SJCRH30 (cell line): Measurements from ENCODE around the gene NEK4. TPM values are rescaled to one million over a fixed set of nuclear protein-coding genes. Genes with fewer than 3 reads are reported as not detected.
A peak's percentile ranks its signal among the peaks of the same experiment; 100 is the strongest.

ENCODE experiments used
- DNase-seq, 2 experiments: peaks; one replicate each; pipeline ENCODE4 v3.0.0-alpha.2; 2015 to 2020
- H3K27ac ChIP-seq: fragments of 250-450 bp; sonication (Bioruptor Pico); 2 replicates; pipeline ENCODE4 v1.5.1; 2020; ENCODE audit warnings: mild to moderate bottlenecking, moderate library complexity
- H3K27me3 ChIP-seq: fragments of 250-450 bp; sonication (Bioruptor Pico); 2 replicates; pipeline ENCODE4 v1.5.1; 2020; ENCODE audit warnings: mild to moderate bottlenecking, moderate library complexity
- H3K36me3 ChIP-seq: fragments of 250-450 bp; sonication (Bioruptor Pico); 2 replicates; pipeline ENCODE4 v1.5.1; 2020; ENCODE audit warnings: mild to moderate bottlenecking, moderate library complexity
- H3K4me1 ChIP-seq: fragments of 250-450 bp; sonication (Bioruptor Pico); 2 replicates; pipeline ENCODE4 v1.5.1; 2020; ENCODE audit warnings: mild to moderate bottlenecking, moderate library complexity
- H3K4me3 ChIP-seq: fragments of 250-450 bp; sonication (Bioruptor Pico); 2 replicates; pipeline ENCODE4 v1.5.1; 2020; ENCODE audit warnings: mild to moderate bottlenecking, moderate library complexity
- H3K9me3 ChIP-seq: fragments of 250-450 bp; sonication (Bioruptor Pico); replicated peaks from 2 replicates; pipeline ENCODE4 v1.5.1; 2020; ENCODE audit warnings: mild to moderate bottlenecking, moderate library complexity
- total RNA-seq: library from RNA; depleted of rRNA; stranded (reverse); fragments of >200 nt; shearing (Covaris generic); gene quantifications from 2 replicates; pipeline ENCODE4 v1.2.3, GENCODE V29; 2014

NEK4 gene
- total RNA-seq, 1 experiment from 2014 or later = 23.3 TPM

- H3K4me1 ChIP-seq = no peaks in the 10 kb centered on the region
- H3K36me3 ChIP-seq = peaks cover 82% of the 10 kb centered on the region
- H3K27me3 ChIP-seq = no peaks in the 10 kb centered on the region
- no peak overlapping the region for H3K27ac ChIP-seq
- H3K9me3 ChIP-seq = no peaks in the 10 kb centered on the region
- DNase-seq = no peak
- H3K4me3 ChIP-seq = no peak overlapping the region
Measured at GRCh38 chr3:52694528-52695189, 76.1 kb downstream of the NEK4 start.

- H3K36me3 ChIP-seq = peaks cover 98% of the 10 kb centered on the region
- no peak overlapping the region for H3K27ac ChIP-seq
- no peak for DNase-seq
Measured at GRCh38 chr3:52693071-52693470, 77.7 kb downstream of the NEK4 start.

DNA sequence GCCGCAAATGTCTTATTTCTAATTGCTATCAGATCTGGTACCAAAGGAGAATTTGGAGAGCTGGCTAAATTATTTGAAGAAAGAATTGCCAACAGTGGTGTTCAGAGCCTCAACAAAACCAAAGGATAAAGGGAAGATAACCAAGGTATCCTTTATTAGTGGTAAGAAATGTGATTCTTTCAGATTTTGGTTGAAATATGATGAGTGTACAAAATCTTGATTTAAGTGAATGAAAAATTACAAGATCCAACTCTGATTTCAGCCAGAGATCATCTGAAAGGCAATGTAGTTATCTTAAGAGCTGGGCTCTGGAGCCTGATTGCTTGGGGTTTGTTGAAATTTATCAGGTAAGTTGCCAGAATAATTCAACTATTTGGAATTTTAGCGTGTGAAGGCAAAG, 80.2 kb downstream of the NEK4 start:
- Histone ChIP-seq H3K9me3 (no peaks in the 10 kb centered on the region), H3K36me3 (peaks cover 91% of the 10 kb centered on the region), H3K4me1 (no peaks in the 10 kb centered on the region), H3K27ac (no peak overlapping the region), H3K4me3 (no peak overlapping the region), H3K27me3 (no peaks in the 10 kb centered on the region)
- no peak for DNase-seq

More at GRCh38 chr3:52693071-52693470, 77.7 kb downstream of the NEK4 start:
- H3K4me1 ChIP-seq = no peaks in the 10 kb centered on the region
- H3K9me3 ChIP-seq = no peaks in the 10 kb centered on the region
- no peaks in the 10 kb centered on the region for H3K27me3 ChIP-seq
- H3K4me3 ChIP-seq = no peak overlapping the region

DNA sequence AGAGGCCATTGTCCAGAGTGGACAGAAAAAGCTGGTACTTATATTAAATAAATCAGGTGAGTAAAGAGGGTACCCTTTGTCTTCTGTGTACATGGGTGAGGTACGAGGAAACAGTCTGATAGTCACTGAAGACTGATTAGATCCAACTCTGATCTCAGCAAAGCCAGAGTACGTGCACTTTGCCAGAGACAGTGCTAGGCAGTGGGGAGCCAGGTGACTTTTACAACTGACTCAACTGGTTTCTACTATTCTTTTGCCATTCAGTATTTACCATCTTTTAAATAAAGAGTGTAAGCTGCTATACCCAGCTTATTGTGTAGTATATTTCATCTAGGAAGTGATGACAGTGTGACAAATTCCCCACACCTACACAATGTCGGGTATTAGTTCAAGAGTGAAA, 81.6 kb downstream of the NEK4 start:
- no peak overlapping the region for H3K27ac ChIP-seq
- no peak for DNase-seq
- no peaks in the 10 kb centered on the region for H3K9me3 ChIP-seq
- peaks cover 5% of the 10 kb centered on the region; the same call in 1 of the 2 replicates for H3K4me1 ChIP-seq
- H3K36me3 ChIP-seq = peaks cover 77% of the 10 kb centered on the region
- no peak overlapping the region for H3K4me3 ChIP-seq
- H3K27me3 ChIP-seq = no peaks in the 10 kb centered on the region

- H3K4me1 ChIP-seq = peaks cover 5% of the 10 kb centered on the region; the same call in 1 of the 2 replicates
- H3K4me3 ChIP-seq = no peak overlapping the region
- peaks cover 68% of the 10 kb centered on the region for H3K36me3 ChIP-seq
- H3K9me3 ChIP-seq = no peaks in the 10 kb centered on the region
- H3K27me3 ChIP-seq = no peaks in the 10 kb centered on the region
- no peak for DNase-seq
- no peak overlapping the region for H3K27ac ChIP-seq
Measured at GRCh38 chr3:52688266-52688665, 82.5 kb downstream of the NEK4 start.

DNA sequence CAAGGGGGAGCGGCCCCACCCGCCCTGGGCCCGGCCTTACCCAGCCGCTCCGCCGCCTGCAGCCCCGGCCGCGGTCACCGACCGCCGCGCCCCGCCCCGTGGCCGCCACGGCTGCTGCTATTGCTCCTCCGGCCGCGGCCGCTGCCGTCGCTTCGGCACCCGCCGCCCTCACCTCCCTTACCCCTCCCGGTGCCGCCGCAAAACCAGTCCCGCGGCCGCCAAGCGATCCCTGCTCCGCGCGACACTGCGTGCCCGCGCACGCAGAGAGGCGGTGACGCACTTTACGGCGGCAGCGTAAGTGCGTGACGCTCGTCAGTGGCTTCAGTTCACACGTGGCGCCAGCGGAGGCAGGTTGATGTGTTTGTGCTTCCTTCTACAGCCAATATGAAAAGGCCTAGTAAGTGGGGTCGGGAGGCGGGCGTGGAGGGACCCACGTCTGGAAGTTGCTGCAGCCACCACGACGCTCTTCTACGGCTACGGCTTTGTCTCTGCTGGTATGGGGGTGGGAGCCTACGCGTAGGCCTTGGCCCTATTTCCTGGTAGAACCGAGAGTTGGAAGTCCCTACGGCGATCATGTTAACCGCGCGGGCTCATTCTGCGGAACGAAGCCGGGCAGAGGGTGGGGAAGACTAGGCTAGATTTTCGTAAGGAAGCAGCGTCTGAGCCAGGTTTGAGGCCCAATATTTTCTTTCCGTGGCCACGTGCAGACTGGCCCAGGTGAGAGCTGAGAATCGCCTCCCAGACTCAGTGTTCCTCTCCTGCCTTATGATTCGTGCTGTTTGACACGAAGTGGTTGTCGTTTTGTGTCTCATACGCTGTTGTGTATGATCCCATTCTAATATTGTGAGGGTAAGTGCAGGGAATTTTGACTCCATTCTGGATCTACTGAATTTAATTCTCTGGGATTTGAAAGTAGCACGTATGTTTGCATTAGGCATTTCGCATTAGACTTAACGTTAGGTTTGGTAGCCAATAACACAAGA, 84.7 kb downstream of the NEK4 start, which contains the start of the genes GNL3 and PBRM1:
Gene GNL3, plus strand, starts transcription at position 324 of the 983 bp plus-strand sequence. Its CDS starts 61 bp downstream, at position 385.
Gene PBRM1, minus strand, starts transcription at position 205 of the 983 bp plus-strand sequence.
- Histone ChIP-seq H3K4me3 (peak within 1 kb of the TSS; percentile 88), H3K27me3 (no peaks in the 10 kb centered on the region), H3K36me3 (peaks cover 52% of the 10 kb centered on the region), H3K9me3 (no peaks in the 10 kb centered on the region), H3K4me1 (peaks cover 5% of the 10 kb centered on the region; the same call in 1 of the 2 replicates), H3K27ac (peak within 1 kb of the TSS; percentile 75)
- peak; percentile 89 to 92 for DNase-seq

DNA sequence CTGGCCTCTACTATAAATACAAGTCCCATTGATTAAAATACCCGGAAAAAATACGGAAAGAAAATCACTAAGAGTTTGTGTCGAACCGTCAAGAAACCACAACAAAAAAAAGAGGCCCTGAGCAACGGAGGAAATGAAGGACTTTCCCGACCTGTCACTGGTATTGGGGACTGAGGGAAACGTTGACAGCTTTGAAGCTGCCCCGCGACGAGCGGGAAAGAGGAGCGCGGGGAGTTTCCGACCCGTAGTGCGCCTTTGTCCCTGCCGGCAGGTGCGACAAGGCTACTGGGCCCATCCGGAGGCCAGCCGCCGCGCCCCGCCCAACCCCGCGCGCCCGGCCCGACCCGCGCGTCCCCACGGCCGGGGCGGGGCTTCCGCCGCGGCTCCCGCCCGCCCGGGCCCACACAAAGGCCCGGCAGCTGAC, 85.4 kb downstream of the NEK4 start:
- Histone ChIP-seq H3K9me3 (no peaks in the 10 kb centered on the region), H3K4me3 (peak overlapping the region; percentile 88), H3K36me3 (peaks cover 48% of the 10 kb centered on the region), H3K27ac (peak overlapping the region; percentile 75), H3K27me3 (no peaks in the 10 kb centered on the region), H3K4me1 (peaks cover 5% of the 10 kb centered on the region; the same call in 1 of the 2 replicates)
- peak; percentile 75 to 79 for DNase-seq

- no peaks in the 10 kb centered on the region for H3K27me3 ChIP-seq
- H3K4me1 ChIP-seq = peaks cover 5% of the 10 kb centered on the region; the same call in 1 of the 2 replicates
- no peak for DNase-seq
- no peaks in the 10 kb centered on the region for H3K9me3 ChIP-seq
- H3K36me3 ChIP-seq = peaks cover 41% of the 10 kb centered on the region
- peak overlapping the region; percentile 88 for H3K4me3 ChIP-seq
- no peak overlapping the region for H3K27ac ChIP-seq
Measured at GRCh38 chr3:52684184-52684583, 86.6 kb downstream of the NEK4 start.

DNA sequence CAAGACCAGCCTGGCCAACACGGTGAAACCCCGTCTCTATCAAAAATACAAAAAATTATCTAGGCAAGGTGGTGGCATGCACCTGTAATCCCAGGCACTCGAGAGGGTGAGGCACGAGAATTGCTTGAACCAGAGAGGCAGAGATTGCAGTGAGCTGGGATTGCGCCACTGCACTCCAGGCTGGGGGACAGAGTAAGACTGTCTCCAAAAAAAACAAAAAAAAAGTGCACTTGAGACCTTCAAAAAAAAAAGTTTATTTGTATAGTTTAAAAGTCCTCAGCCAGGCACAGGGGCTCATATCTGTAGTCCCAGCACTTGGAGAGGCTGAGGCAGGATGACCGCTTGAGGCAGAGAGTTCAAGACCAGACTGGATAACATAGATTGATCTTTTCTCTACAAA, 87.1 kb downstream of the NEK4 start:
- H3K4me1 ChIP-seq = peaks cover 5% of the 10 kb centered on the region; the same call in 1 of the 2 replicates
- H3K36me3 ChIP-seq = peaks cover 35% of the 10 kb centered on the region

GRCh38 chr3:52682016-52682415, 88.7 kb downstream of the NEK4 start:
- Histone ChIP-seq H3K9me3 (no peaks in the 10 kb centered on the region), H3K4me1 (peaks cover 5% of the 10 kb centered on the region; the same call in 1 of the 2 replicates), H3K4me3 (no peak overlapping the region), H3K27ac (no peak overlapping the region), H3K36me3 (peaks cover 27% of the 10 kb centered on the region), H3K27me3 (no peaks in the 10 kb centered on the region)
- DNase-seq = no peak

More for the DNA sequence above, 87.1 kb downstream of the NEK4 start:
- no peaks in the 10 kb centered on the region for H3K9me3 ChIP-seq
- no peak overlapping the region for H3K4me3 ChIP-seq
- H3K27ac ChIP-seq = no peak overlapping the region
- DNase-seq = no peak
- no peaks in the 10 kb centered on the region for H3K27me3 ChIP-seq

DNA sequence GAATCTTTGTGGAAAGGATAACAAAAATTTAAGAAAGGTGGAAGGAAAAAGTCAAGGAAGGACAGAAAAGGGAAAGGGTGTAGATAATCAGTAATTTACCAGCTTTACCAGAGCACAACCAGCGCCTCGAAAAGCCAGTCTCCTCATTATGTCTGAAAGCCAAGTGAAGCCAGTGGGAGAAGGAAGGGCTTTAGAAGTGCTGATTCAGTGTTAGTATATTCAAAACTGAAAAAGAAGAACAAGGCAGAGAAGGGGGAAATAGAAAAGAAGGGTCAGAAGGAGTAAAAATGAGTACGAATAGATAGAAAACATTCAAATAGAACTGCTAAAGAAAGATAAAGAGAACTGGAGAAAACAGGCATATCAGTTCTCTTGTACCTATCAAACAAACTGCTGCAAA, 89.1 kb downstream of the NEK4 start:
- Histone ChIP-seq H3K27me3 (no peaks in the 10 kb centered on the region), H3K4me1 (peaks cover 5% of the 10 kb centered on the region; the same call in 1 of the 2 replicates), H3K36me3 (peaks cover 26% of the 10 kb centered on the region), H3K4me3 (no peak overlapping the region), H3K9me3 (no peaks in the 10 kb centered on the region), H3K27ac (no peak overlapping the region)
- no peak for DNase-seq

DNA sequence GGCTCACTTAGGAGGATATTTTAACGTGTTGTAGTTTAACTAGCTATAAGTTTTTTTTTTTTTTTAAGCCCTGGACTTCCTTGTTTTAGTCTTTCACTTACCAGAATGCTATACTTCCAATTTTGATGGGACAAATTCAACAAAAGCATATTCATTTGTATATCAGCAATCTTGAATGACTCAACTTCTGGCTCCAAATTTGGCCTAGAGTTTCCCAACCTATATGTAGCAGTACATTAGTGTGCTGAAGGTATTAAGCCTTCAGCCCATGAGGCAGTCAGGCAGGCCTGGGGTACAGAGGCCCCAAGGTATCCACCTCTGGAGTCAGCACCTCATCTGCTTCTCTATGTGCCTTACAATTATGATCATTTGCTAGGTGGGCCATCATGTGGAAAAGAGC, 90.9 kb downstream of the NEK4 start:
- no peak overlapping the region for H3K27ac ChIP-seq
- H3K36me3 ChIP-seq = peaks cover 36% of the 10 kb centered on the region

DNA sequence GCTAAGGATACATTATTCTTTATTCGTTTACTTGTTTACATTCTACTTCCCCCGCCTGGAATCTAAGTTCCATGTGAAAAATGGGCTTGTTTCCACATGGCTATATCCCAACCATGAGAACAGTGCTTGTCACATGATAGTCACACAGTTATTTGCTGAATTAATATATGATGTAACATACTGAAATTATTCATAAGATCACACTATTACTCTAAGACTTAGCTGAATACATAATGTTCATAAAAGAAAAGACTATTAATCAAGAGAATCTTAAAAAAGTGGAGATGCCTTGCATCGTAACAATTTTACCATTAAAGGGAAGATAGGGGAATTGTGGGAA, 91.6 kb downstream of the NEK4 start:
- no peak for DNase-seq
- Histone ChIP-seq H3K27me3 (no peaks in the 10 kb centered on the region), H3K4me1 (peaks cover under 1% of the 10 kb centered on the region; the same call in 1 of the 2 replicates), H3K27ac (no peak overlapping the region), H3K36me3 (peaks cover 38% of the 10 kb centered on the region), H3K4me3 (no peak overlapping the region), H3K9me3 (no peaks in the 10 kb centered on the region)

More for the DNA sequence above, 90.9 kb downstream of the NEK4 start:
- no peak overlapping the region for H3K4me3 ChIP-seq
- peaks cover 5% of the 10 kb centered on the region; the same call in 1 of the 2 replicates for H3K4me1 ChIP-seq
- no peak for DNase-seq
- no peaks in the 10 kb centered on the region for H3K9me3 ChIP-seq
- H3K27me3 ChIP-seq = no peaks in the 10 kb centered on the region

GRCh38 chr3:52678265-52679198, 92.2 kb downstream of the NEK4 start:
- H3K27ac ChIP-seq = no peak overlapping the region

More at GRCh38 chr3:52678265-52679198, 92.2 kb downstream of the NEK4 start:
- Histone ChIP-seq H3K9me3 (no peaks in the 10 kb centered on the region), H3K27me3 (no peaks in the 10 kb centered on the region), H3K4me3 (no peak overlapping the region), H3K4me1 (no peaks in the 10 kb centered on the region), H3K36me3 (peaks cover 38% of the 10 kb centered on the region)
- no peak for DNase-seq
